SK-N-SH treated with all-trans-retinoic acid at 6 μM for 48 hours (cell line): ENCODE data around the gene SLC44A5.

Source experiments
- ATAC-seq: fragments of 200-7000 bp; cut with Tn5 transposase; 3 replicates; pipeline ENCODE4 v1.9.1; 2020; ENCODE audit warnings: mild to moderate bottlenecking, moderate library complexity
- ARNTL ChIP-seq: fragments of 450-650 bp; formaldehyde crosslinking; IDR thresholded peaks from 2 replicates; pipeline ENCODE4 v1.5.0; 2020; ENCODE audit warnings: low read depth, mild to moderate bottlenecking, moderate library complexity, borderline replicate concordance
- BACH2 ChIP-seq: fragments of 250-450 bp; sonication (Bioruptor Pico); IDR thresholded peaks from 2 replicates; pipeline ENCODE4 v1.9.0; 2021; ENCODE audit warnings: mild to moderate bottlenecking, borderline replicate concordance
- CREB5 ChIP-seq: fragments of 250-450 bp; sonication (Bioruptor Pico); IDR thresholded peaks from 2 replicates; pipeline ENCODE4 v1.5.1; 2020; ENCODE audit warnings: low read depth, mild to moderate bottlenecking, moderate library complexity
- CSRNP3 ChIP-seq: fragments of 250-450 bp; sonication (Bioruptor Pico); IDR thresholded peaks from 2 replicates; pipeline ENCODE4 v1.5.1; 2021; ENCODE audit warnings: mild to moderate bottlenecking, moderate library complexity
- ESRRG ChIP-seq: fragments of 250-450 bp; sonication (Bioruptor Pico); IDR thresholded peaks from 2 replicates; pipeline ENCODE4 v1.6.1; 2021; ENCODE audit warnings: mild to moderate bottlenecking
- GLIS3 ChIP-seq: fragments of 250-450 bp; sonication (Bioruptor Pico); IDR thresholded peaks from 2 replicates; pipeline ENCODE4 v1.5.0; 2020; ENCODE audit warnings: mild to moderate bottlenecking, moderate library complexity
- ISL1 ChIP-seq: fragments of 250-450 bp; sonication (Bioruptor Pico); IDR thresholded peaks from 2 replicates; pipeline ENCODE4 v2.1.2; 2022; ENCODE audit warnings: mild to moderate bottlenecking, moderate library complexity
- OSR1 ChIP-seq: fragments of 250-450 bp; sonication (Bioruptor Pico); IDR thresholded peaks from 2 replicates; pipeline ENCODE4 v1.8.0; 2022; ENCODE audit warnings: moderate library complexity, mild to moderate bottlenecking, inconsistent platforms
- PATZ1 ChIP-seq: fragments of 250-450 bp; sonication (Bioruptor Pico); IDR thresholded peaks from 2 replicates; pipeline ENCODE4 v1.8.0; 2020; ENCODE audit warnings: mild to moderate bottlenecking, moderate library complexity, borderline replicate concordance
- POU6F1 ChIP-seq: fragments of 250-450 bp; sonication (Bioruptor Pico); IDR thresholded peaks from 2 replicates; pipeline ENCODE4 v1.8.0; 2021; ENCODE audit warnings: low read depth, mild to moderate bottlenecking, moderate library complexity, borderline replicate concordance
- PPARA ChIP-seq: fragments of 250-450 bp; sonication (Bioruptor Pico); IDR thresholded peaks from 2 replicates; pipeline ENCODE4 v1.5.0; 2020; ENCODE audit warnings: mild to moderate bottlenecking, borderline replicate concordance
- RARB ChIP-seq: fragments of 250-450 bp; sonication (Bioruptor Pico); IDR thresholded peaks from 2 replicates; pipeline ENCODE4 v1.8.0; 2021; ENCODE audit warnings: mild to moderate bottlenecking, moderate library complexity
- TOX ChIP-seq: fragments of 250-450 bp; sonication (Bioruptor Pico); IDR thresholded peaks from 2 replicates; pipeline ENCODE4 v1.8.0; 2021; ENCODE audit warnings: mild to moderate bottlenecking, moderate library complexity, borderline replicate concordance
- ZC3H10 ChIP-seq: fragments of 250-450 bp; sonication (Bioruptor Pico); IDR thresholded peaks from 2 replicates; pipeline ENCODE4 v1.5.1; 2021; ENCODE audit warnings: mild to moderate bottlenecking, moderate library complexity
- ZFP3 ChIP-seq: fragments of 250-450 bp; sonication (Bioruptor Pico); IDR thresholded peaks from 2 replicates; pipeline ENCODE4 v1.5.0; 2020; ENCODE audit warnings: mild to moderate bottlenecking, moderate library complexity
- ZFP30 ChIP-seq: fragments of 450-650 bp; formaldehyde crosslinking; IDR thresholded peaks from 2 replicates; pipeline ENCODE4 v1.5.0; 2022; ENCODE audit warnings: mild to moderate bottlenecking, moderate library complexity
- ZNF565 ChIP-seq: fragments of 450-650 bp; formaldehyde crosslinking; conservative IDR thresholded peaks from 2 replicates; pipeline ENCODE4 v1.5.0; 2020; ENCODE audit warnings: low read depth, mild to moderate bottlenecking, moderate library complexity
- ZNF70 ChIP-seq: fragments of 450-650 bp; formaldehyde crosslinking; IDR thresholded peaks from 2 replicates; pipeline ENCODE4 v1.5.0; 2020; ENCODE audit warnings: mild to moderate bottlenecking, moderate library complexity
- ZNF8 ChIP-seq: fragments of 450-650 bp; formaldehyde crosslinking; IDR thresholded peaks from 2 replicates; pipeline ENCODE4 v1.5.0; 2020; ENCODE audit warnings: mild to moderate bottlenecking, moderate library complexity

SLC44A5 gene

GRCh38 chr1:75475696-75476095, 135.2 kb downstream of the SLC44A5 start (continued):
- no peak for TF ChIP-seq PATZ1 (CRISPR knock-in tag)
- TF ChIP-seq ZNF70 (CRISPR knock-in tag): no peak
- TF ChIP-seq OSR1 (CRISPR knock-in tag): no peak
- TF ChIP-seq BACH2 (CRISPR knock-in tag): no peak
- no peak for TF ChIP-seq POU6F1 (CRISPR knock-in tag)

GRCh38 chr1:75472971-75473603, 137.8 kb downstream of the SLC44A5 start:
- peak; percentile 76 for ATAC-seq

GRCh38 chr1:75472089-75472970, 138.6 kb downstream of the SLC44A5 start:
- TF ChIP-seq POU6F1 (CRISPR knock-in tag): no peak
- no peak for TF ChIP-seq RARB (CRISPR knock-in tag)
- no peak for TF ChIP-seq CSRNP3 (CRISPR knock-in tag)
- no peak for TF ChIP-seq ZFP3 (CRISPR knock-in tag)
- TF ChIP-seq ZFP30 (CRISPR knock-in tag): no peak
- TF ChIP-seq PATZ1 (CRISPR knock-in tag): no peak
- TF ChIP-seq BACH2 (CRISPR knock-in tag): no peak
- TF ChIP-seq OSR1 (CRISPR knock-in tag): no peak
- no peak for TF ChIP-seq TOX
- no peak for TF ChIP-seq ESRRG (CRISPR knock-in tag)
- no peak for TF ChIP-seq ARNTL (CRISPR knock-in tag)
- no peak for TF ChIP-seq ZNF8
- no peak for TF ChIP-seq GLIS3 (CRISPR knock-in tag)
- no peak for TF ChIP-seq CREB5 (CRISPR knock-in tag)
- TF ChIP-seq PPARA (CRISPR knock-in tag): no peak
- no peak for TF ChIP-seq ZC3H10 (CRISPR knock-in tag)
- TF ChIP-seq ZNF70 (CRISPR knock-in tag): no peak
- peak; percentile 9 for ATAC-seq

More at GRCh38 chr1:75472971-75473603, 137.8 kb downstream of the SLC44A5 start:
- TF ChIP-seq ISL1 (peak; percentile 82), ZNF565 (CRISPR knock-in tag) (no peak), ZC3H10 (CRISPR knock-in tag) (peak; percentile 57; the same call in 1 of the 2 replicates), PATZ1 (CRISPR knock-in tag) (0 out of 2 replicates have a peak, but pooled peaks have one; percentile 22)
